Measurements from ENCODE around the gene PID1.

DNA sequence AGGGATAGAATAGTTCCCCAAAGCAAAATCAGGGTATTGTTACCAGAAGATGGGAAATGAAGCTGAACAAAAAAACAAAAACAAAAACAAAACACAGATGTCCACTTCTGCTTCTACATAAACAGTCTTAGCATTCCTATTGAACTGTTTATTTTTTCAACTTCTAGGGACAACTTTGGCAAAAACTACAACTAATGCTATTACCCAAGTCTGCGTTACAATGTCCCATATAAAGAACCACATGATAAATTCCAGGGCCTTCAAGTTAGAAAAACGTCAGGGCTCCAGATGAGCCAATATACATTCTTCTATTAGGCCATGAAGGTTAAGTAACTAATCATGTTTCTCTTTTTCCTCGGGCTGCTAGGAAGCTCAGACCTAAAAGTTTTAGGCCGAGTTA is 16.9 kb downstream of the PID1 start:
- TF ChIP-seq SUZ12 (IDR thresholded peaks at IDR 0.05; ENCODE audit: extremely low read depth, insufficient read depth, insufficient read length) (no peak), ZNF274 (IDR thresholded peaks at IDR 0.05; ENCODE audit: low read depth, low read length) (no peak)
